HG02973 (cell line): Measurements from ENCODE around the gene PTPRR.

Experiments used
- ATAC-seq: cut with Tn5 transposase; IDR thresholded peaks from one replicate; pipeline ENCODE4 v1.9.1; 2021; ENCODE audit warnings: moderate library complexity; ENCODE audit not compliant: unreplicated experiment

PTPRR gene

DNA sequence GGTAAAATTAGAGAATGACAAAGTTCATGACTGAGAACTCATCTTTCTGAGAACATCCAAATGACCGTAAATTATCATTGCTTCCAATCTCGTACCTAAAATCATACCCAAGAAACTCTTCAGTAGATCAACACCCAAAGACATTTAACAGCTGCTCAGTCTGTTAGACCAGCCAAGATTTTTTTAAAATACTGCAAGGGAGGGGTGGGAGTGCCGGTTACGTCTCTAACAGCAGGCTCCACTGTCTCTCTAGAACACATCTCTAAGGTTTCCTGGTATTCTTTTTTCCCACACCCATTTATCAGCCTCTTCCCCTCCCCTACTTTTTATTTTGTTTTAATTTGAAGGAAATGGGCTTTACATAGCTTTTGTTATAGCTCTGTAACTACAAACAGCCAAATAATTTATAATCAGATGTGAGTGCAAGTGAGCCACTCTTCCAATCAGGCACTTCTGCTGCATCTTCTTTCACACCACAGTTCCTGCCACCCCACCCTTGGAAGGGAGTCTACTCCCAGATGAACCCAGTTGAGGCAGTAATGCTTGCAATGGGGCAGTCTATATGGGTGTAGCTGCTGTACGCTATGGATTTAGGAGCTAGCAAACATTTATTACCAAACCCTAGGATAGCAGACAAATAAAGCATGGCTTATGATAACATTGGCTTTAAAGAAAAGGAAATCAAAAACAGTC is 305.2 kb downstream of the PTPRR start:
- ATAC-seq: no peak

DNA sequence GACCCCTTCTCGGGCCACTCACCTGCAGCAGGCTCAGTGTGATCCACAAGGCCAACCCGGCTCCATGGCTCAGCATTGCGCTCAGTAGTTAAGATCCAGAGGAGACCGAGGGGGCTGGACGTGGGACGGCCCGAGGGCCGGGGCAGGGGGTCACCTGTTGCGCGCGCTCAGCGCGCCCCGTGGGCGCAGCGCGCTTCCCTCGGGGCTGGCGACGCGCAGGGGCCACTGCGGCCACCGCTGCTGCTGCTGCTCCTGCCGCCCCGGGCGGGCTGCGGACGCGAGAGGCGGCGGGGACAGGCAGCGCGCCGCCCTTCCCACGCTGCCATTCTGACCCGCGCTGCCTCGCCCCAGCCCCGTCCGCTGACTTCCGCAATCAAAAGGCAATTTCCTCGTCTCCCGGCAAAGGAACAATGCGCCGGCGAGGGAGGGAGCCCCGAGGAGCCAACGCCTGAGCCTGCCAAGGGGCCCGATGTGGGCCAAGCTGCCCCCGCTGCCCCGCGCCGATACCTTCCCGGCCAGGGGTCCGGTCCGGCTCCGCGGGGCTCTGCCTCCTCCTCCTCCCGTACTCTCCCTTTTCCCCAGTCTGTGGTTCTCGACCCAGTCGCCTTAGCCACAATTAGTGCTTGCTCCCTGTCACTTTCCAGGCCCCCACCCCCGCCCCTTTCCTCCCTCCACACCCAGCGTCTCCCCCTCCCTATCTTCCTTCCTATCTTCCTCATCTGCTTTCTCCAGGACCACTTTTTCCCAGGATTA is 310.6 kb downstream of the PTPRR start:
- no peak for ATAC-seq

DNA sequence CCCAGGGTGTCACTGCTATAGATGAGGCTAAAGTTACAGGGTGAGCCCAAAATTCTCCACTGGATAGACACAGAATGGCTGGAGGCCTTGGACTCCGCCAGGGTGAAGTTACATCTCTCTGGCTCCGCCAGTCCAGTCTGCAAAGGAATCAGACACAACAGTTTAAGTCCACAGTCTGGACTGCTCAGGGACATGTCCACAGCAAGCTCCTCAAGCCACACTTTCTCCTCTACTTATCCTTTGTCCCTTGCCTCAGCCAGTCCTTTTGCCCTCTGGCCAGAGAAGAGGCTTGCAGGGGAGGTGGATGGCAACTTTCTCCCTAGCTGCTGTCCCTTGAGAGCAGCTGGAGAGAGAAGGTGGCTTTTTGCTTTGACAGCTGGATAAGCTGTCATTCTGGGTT is 311.3 kb downstream of the PTPRR start:
- ATAC-seq: no peak

DNA sequence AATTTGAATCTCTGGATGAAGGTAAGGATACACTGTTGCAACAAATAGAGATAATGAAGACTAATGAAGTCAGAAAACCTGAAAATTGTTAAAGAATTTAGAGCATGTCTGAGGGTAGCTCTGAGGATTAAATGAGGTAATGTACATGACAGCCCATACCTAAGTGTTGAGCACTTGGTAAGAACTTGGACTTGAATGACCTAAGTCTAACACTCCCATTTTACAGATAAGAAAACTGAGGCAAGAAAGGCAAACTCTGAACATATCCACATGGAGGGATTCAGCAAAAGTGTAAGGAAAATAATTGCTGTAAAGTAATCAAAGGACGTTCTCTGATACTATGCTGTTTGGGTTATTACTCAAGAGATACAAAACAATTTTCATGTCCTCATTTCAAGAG is 312.4 kb downstream of the PTPRR start:
- no peak for ATAC-seq

DNA sequence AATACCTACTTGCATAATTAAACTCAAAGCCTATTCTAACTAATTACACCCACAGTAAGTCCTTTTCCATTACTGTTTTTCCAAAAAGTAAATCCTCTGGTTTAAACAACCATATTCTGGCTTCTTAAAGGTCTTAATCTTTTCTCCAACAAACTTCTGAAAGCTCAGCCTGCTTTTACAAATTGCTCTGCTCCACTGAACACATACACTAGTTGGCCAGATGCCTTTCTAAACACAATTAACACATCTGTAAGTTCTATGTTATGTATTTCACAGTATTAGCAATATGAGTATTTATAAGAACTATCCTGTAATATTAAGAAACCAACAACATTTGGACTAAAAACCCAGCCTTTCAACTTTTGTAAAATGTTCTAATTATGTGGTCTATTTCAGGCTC is 313.4 kb downstream of the PTPRR start:
- ATAC-seq: no peak

DNA sequence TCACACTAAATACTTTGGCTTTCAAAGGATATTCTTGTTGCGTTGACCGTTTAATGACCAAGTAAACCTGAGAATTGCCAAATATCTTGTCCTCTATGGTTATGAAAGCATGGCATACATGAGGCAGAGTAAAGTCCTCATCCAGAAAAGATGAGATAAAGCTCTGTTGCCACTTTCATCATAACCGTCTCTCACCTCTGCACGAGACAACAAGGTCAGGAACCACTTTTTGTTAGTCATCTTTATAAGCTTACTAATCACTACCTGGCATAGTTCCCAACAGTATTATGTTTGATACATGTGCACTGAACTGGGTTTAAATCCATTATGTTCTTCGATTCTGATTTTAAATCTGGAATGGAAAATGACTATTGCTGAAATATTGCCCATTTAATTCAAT is 314.6 kb downstream of the PTPRR start:
- ATAC-seq: no peak

DNA sequence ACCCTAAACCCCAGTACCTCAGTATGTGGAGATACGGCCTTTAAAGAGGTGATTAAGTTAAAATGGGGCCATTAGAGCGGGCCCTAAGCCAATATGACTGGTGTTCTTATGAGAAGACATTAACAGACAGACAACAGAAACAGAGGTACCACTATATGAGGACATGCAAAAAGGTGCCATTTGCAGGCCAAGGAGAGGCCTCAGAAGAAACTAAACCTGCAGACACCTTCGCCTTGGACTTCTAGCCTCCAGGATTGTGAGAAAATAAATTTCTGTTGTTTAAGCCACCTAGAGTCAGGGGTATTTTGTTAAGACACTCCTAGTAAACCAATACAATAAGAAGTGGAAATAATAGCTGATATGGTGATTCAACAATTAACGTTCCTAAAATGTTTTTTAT is 315.9 kb downstream of the PTPRR start:
- ATAC-seq: no peak

DNA sequence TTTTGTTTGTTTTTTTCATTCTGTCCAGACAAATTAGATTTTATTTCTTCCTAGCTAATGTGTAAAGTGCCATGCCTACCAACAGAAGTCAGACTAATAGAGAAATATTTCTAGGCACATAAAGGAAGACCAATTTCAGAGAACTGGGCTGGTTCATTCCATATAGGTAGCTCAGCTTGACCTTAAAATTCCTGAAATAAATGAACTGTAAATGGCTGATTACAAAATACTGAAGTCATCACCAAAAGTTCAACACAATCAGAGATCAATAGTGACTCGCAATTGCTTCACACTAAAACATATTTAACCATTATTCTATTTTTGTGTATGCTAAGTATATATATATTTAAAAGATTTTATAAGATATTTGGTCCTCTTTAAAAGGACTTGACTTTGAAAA is 317.5 kb downstream of the PTPRR start:
- no peak for ATAC-seq

DNA sequence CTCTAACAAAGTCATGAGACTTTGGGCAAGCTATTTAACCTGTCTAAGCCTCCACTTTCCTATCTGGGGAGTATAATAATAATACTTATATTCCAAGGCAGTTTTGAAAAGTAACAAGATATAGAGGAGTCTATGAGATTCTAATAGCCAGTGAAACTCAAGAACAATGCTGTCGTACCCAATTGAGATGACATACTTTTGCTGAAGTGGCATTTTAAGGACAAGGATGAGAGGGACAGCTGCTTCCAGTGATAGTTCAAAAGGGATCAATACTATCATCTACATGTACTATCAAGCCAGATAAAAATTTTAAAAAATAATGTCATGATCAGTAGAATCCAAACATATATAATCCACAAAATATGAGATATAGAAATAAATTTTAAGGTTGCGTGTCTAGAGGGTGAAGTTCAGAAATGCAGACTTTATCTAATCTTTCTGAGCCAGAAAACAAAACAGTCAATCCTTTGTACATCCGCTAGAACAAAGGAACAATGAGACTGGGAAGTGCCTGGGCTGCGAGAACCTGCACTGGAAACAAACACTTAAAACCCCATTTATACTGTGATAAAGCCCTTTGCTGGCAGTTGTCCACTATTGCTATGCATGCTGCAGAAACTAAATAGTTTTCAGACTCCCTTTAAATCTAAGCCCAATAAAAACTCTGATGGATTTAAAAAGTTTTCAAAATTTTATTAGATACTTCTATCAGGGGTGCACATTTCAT is 321.9 kb downstream of the PTPRR start:
- no peak for ATAC-seq

DNA sequence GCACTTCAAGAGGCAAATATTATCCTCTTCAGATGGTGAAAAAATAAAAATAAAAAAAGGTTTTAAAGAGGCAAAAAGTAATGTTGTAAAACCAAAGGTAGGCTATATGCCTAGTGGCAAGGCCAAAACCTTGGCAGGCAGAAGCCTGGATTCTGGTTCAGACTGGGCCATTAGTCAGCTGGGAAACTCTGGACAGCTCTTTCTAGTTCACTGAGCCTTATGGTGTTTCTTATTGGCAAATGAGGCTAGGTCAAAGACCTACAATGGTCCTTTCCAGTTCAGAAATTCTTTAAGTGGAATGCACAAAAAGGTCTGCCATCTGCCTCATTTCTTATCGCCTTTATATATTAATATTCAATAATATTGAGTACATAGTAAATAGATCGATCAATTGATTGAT is 327.9 kb downstream of the PTPRR start:
- ATAC-seq: no peak

DNA sequence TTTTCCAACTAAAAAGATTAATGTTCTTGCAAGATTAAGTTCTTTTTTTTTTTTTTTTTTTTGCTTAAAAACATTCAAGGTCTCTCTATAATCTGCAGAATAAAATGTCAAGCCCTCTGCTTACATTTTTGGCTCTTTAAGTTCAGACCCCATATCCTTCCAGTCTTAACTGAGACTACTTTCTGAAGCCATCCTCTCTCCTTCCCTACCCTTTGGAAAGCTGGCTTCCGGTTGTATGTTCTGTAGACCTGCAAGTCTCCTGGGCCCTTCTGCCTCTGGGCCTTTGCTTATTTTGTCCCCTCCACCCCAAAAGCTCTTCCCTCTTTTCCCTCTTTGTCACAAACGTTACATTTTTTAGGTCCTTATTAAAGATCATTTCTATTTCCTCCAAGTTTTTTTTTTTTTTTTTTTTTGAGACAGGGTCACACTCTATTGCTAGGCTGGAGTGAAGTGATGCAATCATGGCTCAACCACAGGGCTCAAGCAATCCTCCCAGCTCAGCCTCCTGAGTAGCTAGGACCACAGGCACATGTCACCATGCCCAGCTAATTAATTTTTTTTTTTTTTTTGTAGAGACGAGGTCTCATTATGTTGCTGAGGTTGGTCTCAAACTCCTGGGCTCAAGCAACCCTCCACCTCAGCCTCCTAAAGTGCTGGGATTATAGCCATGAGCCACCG is 329.9 kb downstream of the PTPRR start:
- no peak for ATAC-seq

DNA sequence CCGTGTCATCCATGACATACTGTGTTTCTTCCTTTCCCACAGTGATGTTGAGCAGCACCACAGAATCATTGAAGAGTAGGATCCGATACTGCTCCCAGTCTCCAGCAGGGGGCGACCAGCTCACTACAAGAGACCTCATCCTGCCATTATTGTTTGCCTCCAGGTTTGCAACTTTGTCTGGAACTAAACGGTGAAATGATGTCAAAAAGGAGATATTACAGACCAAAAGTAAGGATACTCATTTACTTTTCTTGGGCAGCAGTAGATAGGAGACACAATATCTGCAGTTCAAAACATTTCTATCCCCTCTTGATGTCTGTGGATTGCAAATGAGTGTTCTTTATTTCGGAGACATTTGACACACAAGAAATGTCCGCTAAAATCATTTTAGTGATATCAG is 330.5 kb downstream of the PTPRR start:
- peak; percentile 94 for ATAC-seq
